Ascending aorta (tissue), 2 donors: ENCODE data around the gene CLCNKA. TPM values are rescaled to one million over a fixed set of nuclear protein-coding genes. Genes with fewer than 3 reads are reported as not detected.

ENCODE experiments used
- DNase-seq, 2 donors: peaks; one replicate each; pipeline ENCODE4 v3.0.0-alpha.2; 2019; ENCODE audit warnings: low spot score in 2 of 2
- H3K27ac ChIP-seq, 2 donors: fragments of 200-600 bp; sonication (generic); one replicate each; pipeline ENCODE4 v1.5.1; 2016 to 2017; ENCODE audit warnings: mild to moderate bottlenecking in 1 of 2
- H3K27me3 ChIP-seq: fragments of 200-600 bp; sonication (generic); one replicate; pipeline ENCODE4 v1.5.1; 2017
- H3K36me3 ChIP-seq, 2 donors: fragments of 200-600 bp; sonication (generic); one replicate each; pipeline ENCODE4 v1.5.1; 2016
- H3K4me1 ChIP-seq, 2 donors: fragments of 200-600 bp; sonication (generic); one replicate each; pipeline ENCODE4 v1.5.1; 2016 to 2017; ENCODE audit warnings: mild to moderate bottlenecking in 1 of 2
- H3K4me3 ChIP-seq, 2 donors: fragments of 200-600 bp; sonication (generic); one replicate each; pipeline ENCODE4 v1.5.1; 2016 to 2017; ENCODE audit warnings: mild to moderate bottlenecking in 1 of 2
- H3K9me3 ChIP-seq, 2 donors: fragments of 200-600 bp; sonication (generic); one replicate each; pipeline ENCODE4 v1.5.1; 2016
- intact Hi-C: fragments of 100-400 bp; cut with DNase I; formaldehyde crosslinking; loops from one replicate; pipeline ENCODE4 v1.15.1; 2023
- total RNA-seq: library from RNA; depleted of rRNA; stranded (reverse); fragments of >200 nt; gene quantifications from one replicate; pipeline ENCODE4 v1.1.0, GENCODE V29; 2016
- TF ChIP-seq, protein P1 (sequence below), 3 experiments: fragments of 200-600 bp in 2 of 3; fragments of 450-650 bp in 1 of 3; sonication (generic) in 2 of 3; IDR thresholded peaks; one replicate each; pipeline ENCODE4 v1.5.1; 2016 to 2019; ENCODE audit warnings: antibody characterized with exemption in 3 of 3, mild to moderate bottlenecking in 1 of 3, moderate library complexity in 1 of 3

Gene CLCNKA
- total RNA-seq, 1 donor from 2014 or later, result not detected

GRCh38 chr1:15988856-15989736 is 32.7 kb upstream of the CLCNKA start:
- Histone ChIP-seq H3K4me1 (no peaks in the 10 kb centered on the region), H3K27ac (no peak overlapping the region), H3K4me3 (no peak overlapping the region), H3K36me3 (no peaks in the 10 kb centered on the region), H3K27me3 (no peaks in the 10 kb centered on the region), H3K9me3 (no peaks in the 10 kb centered on the region)
- intact Hi-C loops, result no loop called here
- no peak for DNase-seq
- TF ChIP-seq, protein P1, sequence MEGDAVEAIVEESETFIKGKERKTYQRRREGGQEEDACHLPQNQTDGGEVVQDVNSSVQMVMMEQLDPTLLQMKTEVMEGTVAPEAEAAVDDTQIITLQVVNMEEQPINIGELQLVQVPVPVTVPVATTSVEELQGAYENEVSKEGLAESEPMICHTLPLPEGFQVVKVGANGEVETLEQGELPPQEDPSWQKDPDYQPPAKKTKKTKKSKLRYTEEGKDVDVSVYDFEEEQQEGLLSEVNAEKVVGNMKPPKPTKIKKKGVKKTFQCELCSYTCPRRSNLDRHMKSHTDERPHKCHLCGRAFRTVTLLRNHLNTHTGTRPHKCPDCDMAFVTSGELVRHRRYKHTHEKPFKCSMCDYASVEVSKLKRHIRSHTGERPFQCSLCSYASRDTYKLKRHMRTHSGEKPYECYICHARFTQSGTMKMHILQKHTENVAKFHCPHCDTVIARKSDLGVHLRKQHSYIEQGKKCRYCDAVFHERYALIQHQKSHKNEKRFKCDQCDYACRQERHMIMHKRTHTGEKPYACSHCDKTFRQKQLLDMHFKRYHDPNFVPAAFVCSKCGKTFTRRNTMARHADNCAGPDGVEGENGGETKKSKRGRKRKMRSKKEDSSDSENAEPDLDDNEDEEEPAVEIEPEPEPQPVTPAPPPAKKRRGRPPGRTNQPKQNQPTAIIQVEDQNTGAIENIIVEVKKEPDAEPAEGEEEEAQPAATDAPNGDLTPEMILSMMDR (IDR thresholded peaks at IDR 0.05), result no peak

DNA sequence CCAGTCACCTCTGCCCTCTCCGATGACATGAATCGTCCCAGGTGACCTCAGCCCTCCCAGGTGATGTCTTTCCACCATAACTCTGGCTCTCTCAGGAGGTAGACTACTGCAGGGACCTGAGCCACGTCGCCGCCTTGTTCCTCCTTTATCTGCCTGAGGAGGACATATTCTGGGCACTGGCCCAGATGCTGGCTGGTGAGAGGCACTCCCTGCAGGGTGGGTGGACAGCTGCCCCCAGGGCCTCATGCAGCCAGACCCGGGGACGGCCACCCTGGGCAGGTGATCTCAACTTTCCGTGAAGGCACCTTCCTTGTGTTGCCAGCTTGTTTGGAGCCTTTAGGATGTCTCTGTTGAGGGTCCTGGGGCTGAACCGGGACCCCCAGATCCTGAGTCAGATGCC is 32.1 kb upstream of the CLCNKA start:
- Histone ChIP-seq H3K27ac (no peak overlapping the region), H3K9me3 (no peaks in the 10 kb centered on the region), H3K27me3 (no peaks in the 10 kb centered on the region), H3K36me3 (no peaks in the 10 kb centered on the region), H3K4me1 (no peaks in the 10 kb centered on the region), H3K4me3 (no peak overlapping the region)
- DNase-seq, result no peak
- intact Hi-C loops, result no loop called here
- TF ChIP-seq, protein P1 (IDR thresholded peaks at IDR 0.05), result no peak

- Histone ChIP-seq H3K9me3 (no peaks in the 10 kb centered on the region), H3K4me1 (no peaks in the 10 kb centered on the region), H3K36me3 (no peaks in the 10 kb centered on the region), H3K27ac (no peak overlapping the region), H3K4me3 (no peak overlapping the region), H3K27me3 (no peaks in the 10 kb centered on the region)
- TF ChIP-seq, protein P1 (IDR thresholded peaks at IDR 0.05), result no peak
- no peak for DNase-seq
- intact Hi-C loops, result no loop called here
These were observed 30.2 kb upstream of the CLCNKA start for GRCh38 chr1:15991427-15992186.

- no peaks in the 10 kb centered on the region for H3K27me3 ChIP-seq
- H3K9me3 ChIP-seq, result no peaks in the 10 kb centered on the region
- intact Hi-C loops, result no loop called here
- TF ChIP-seq, protein P1 (IDR thresholded peaks at IDR 0.05), result no peak
- H3K36me3 ChIP-seq, result no peaks in the 10 kb centered on the region
- H3K27ac ChIP-seq, result no peak overlapping the region
- DNase-seq, result no peak
- no peak overlapping the region for H3K4me3 ChIP-seq
- H3K4me1 ChIP-seq, result no peaks in the 10 kb centered on the region
These were observed 29.7 kb upstream of the CLCNKA start for GRCh38 chr1:15992187-15992553.

- DNase-seq, result no peak
These were observed 29.0 kb upstream of the CLCNKA start for GRCh38 chr1:15992582-15993500.

More at GRCh38 chr1:15992582-15993500, 29.0 kb upstream of the CLCNKA start:
- H3K27ac ChIP-seq, result no peak overlapping the region
- no peaks in the 10 kb centered on the region for H3K27me3 ChIP-seq
- no peaks in the 10 kb centered on the region for H3K36me3 ChIP-seq
- no peak overlapping the region for H3K4me3 ChIP-seq
- no peaks in the 10 kb centered on the region for H3K9me3 ChIP-seq
- TF ChIP-seq, protein P1 (IDR thresholded peaks at IDR 0.05), result no peak
- intact Hi-C loops, result no loop called here
- H3K4me1 ChIP-seq, result no peaks in the 10 kb centered on the region
